ENCODE data around the gene GPR50. TPM values are rescaled to one million over a fixed set of nuclear protein-coding genes. Genes with fewer than 3 reads are reported as not detected.

GPR50 gene
- total RNA-seq, 1 experiment from 2014 or later = not detected

GRCh38 chrX:151226941-151227340 is 50.6 kb downstream of the GPR50 start:
- DNase-seq (ENCODE audit: low spot score) = no peak

GRCh38 chrX:151227627-151228026 is 51.2 kb downstream of the GPR50 start:
- DNase-seq (ENCODE audit: low spot score) = no peak

GRCh38 chrX:151228935-151229334 is 52.6 kb downstream of the GPR50 start:
- no peak for DNase-seq (ENCODE audit: low spot score)

Small RNAs within 50 kb of the gene (small RNA-seq; reads per million reads assigned to genes)
- not detected for gene MIR4330

Other genes starting within 250 kb of the GPR50 start
- gene HMGB3, start 193.2 kb upstream of the GPR50 start, total RNA-seq (2014; rRNA removed; shearing (Covaris generic)) = 26.7 and 33.0 TPM in 2 replicates
- gene VMA21, start 220.6 kb downstream of the GPR50 start, total RNA-seq (2014; rRNA removed; shearing (Covaris generic)) = 38.3 and 39.7 TPM in 2 replicates

Measured in HT-29 (cell line).